ENCODE data around the gene TLE2.
"Not testable (repeated sequence)": the region's sequence is repeated elsewhere in the genome, so short reads cannot be mapped to it uniquely, and the experiment has no call there.

GRCh38 chr19:3050016-3050415 is 20.9 kb upstream of the TLE2 start:
- not testable (repeated sequence) for TF ChIP-seq POLR2A (IDR thresholded peaks at IDR 0.05); EP300 (IDR thresholded peaks at IDR 0.05; ENCODE audit: low read depth); CTCF (IDR thresholded peaks at IDR 0.05); POLR2AphosphoS5 (IDR thresholded peaks at IDR 0.05)

Data from transverse colon (tissue), 4 donors.